Measurements from ENCODE around the gene TBC1D10B. TPM values are rescaled to one million over a fixed set of nuclear protein-coding genes. Genes with fewer than 3 reads are reported as not detected.

Gene TBC1D10B
- total and polyA plus RNA-seq, 2 donors (not counting 1 experiment from before 2014, with no cell fraction given) = 23.5 to 58.0 TPM

DNA sequence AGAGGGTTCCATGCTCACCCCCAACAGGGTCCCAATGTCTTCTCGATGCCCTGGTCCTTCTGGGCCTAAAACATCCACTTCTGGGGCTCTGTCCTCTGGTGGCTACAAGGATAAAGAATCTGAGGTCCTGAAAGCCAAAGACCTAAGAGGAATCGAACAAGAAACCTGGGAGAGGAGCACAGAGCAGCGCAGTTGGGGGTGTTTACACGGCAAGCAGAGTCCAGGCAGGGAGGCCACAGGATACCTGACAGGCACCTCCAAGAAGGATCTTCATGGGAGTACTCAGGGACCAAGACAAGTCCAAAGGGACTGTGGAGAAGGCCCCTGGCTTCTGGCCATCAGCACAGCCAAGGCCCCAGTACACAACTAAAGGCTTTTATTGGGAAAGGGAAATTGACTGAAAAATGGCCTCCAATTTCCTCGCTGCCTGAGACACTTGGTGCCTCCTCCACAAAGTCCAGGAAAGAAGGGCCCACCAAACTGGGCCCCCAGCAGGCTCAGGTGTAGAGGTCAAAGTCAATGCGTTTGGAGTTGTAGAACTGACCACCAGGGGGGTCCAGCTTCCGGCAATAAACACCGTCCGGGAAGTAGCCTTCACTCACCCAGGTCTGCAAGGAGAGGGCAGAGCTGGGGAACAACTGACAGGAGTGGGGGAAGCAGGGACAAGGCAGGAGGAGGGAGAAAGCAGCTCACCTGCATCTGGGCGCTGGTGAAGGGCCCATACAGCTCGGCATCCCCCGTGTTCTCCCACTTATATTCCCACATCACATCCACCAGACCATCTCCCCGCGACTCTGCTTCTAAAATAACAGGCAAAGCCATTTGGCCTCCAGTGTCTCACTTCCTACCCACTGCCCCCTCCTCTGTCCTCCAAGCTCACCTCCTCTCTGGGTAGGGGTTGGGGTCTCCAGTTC, 17.5 kb downstream of the TBC1D10B start:
- TF ChIP-seq, protein P1, sequence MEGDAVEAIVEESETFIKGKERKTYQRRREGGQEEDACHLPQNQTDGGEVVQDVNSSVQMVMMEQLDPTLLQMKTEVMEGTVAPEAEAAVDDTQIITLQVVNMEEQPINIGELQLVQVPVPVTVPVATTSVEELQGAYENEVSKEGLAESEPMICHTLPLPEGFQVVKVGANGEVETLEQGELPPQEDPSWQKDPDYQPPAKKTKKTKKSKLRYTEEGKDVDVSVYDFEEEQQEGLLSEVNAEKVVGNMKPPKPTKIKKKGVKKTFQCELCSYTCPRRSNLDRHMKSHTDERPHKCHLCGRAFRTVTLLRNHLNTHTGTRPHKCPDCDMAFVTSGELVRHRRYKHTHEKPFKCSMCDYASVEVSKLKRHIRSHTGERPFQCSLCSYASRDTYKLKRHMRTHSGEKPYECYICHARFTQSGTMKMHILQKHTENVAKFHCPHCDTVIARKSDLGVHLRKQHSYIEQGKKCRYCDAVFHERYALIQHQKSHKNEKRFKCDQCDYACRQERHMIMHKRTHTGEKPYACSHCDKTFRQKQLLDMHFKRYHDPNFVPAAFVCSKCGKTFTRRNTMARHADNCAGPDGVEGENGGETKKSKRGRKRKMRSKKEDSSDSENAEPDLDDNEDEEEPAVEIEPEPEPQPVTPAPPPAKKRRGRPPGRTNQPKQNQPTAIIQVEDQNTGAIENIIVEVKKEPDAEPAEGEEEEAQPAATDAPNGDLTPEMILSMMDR (IDR thresholded peaks at IDR 0.05) = no peak
- no peak for TF ChIP-seq EZH2 (IDR thresholded peaks at IDR 0.05; ENCODE audit: borderline replicate concordance, insufficient read depth, low read depth, low read length, poor library complexity, severe bottlenecking)
- CTCF ChIA-PET = interaction anchor here (1.6 kb wide), 1 partner anchor 18 kb away, joined by 7 read pairs; the partner anchor contains the start of gene TBC1D10B
- Mint-ChIP-seq H3K27me3 (no peaks in the 10 kb centered on the region), H3K4me3 (peak overlapping the region; percentile 53), H3K27ac (peak overlapping the region; percentile 61), H3K4me1 (peaks cover 58% of the 10 kb centered on the region), H3K9me3 (ENCODE audit: insufficient read depth) (no peaks in the 10 kb centered on the region)
- Histone ChIP-seq H2AFZ (ENCODE audit: insufficient read depth, low read depth, low read length, poor library complexity, severe bottlenecking) (no peak overlapping the region), H4K20me1 (ENCODE audit: control insufficient read depth, insufficient read depth, low read length, poor library complexity, severe bottlenecking) (peaks cover 12% of the 10 kb centered on the region), H3K27ac (ENCODE audit: low read length in 2 of 2) (no peak overlapping the region), H3K4me3 (ENCODE audit: control extremely low read depth in 1 of 5, extremely low read depth in 1 of 5, insufficient read depth in 1 of 5, low read depth in 2 of 5, low read length in 4 of 5) (no peak overlapping the region), H3K36me3 (replicated peaks in 1 of 2; ENCODE audit: control extremely low read depth in 1 of 2, control insufficient read depth in 1 of 2, extremely low read depth in 1 of 2, insufficient read depth in 2 of 2, low read length in 1 of 2) (peaks cover 0 to 29% of the 10 kb centered on the region in 2 experiments), H3K4me2 (replicated peaks; ENCODE audit: low read depth, low read length, poor library complexity, severe bottlenecking) (no peak overlapping the region), H3K4me1 (ENCODE audit: control insufficient read depth in 2 of 2, insufficient read depth in 2 of 2, low read length in 2 of 2) (peaks cover 36 to 59% of the 10 kb centered on the region in 2 donors), H3K9me3 (ENCODE audit: control extremely low read depth in 1 of 3, control insufficient read depth in 2 of 3, insufficient read depth in 1 of 3, low read length in 2 of 3) (no peaks in the 10 kb centered on the region), H3K27me3 (replicated peaks in 1 of 4; ENCODE audit: control extremely low read depth in 1 of 4, control insufficient read depth in 3 of 4, insufficient read depth in 4 of 4, low read length in 3 of 4) (no peaks in the 10 kb centered on the region), H3K79me2 (ENCODE audit: control insufficient read depth, insufficient read depth, low read length) (peaks cover 37% of the 10 kb centered on the region), H3K9ac (ENCODE audit: low read length) (no peak overlapping the region)
- 91% methylated on average over 9 of the region's 14 CpGs for WGBS (ENCODE audit: insufficient coverage)
- ATAC-seq (ENCODE audit: low read depth) = no peak
- intact Hi-C loops (cut with micrococcal nuclease) = no loop called here
- DNase-seq = peak; percentile 16
- POLR2A ChIA-PET = no interaction called here
